Lung microvascular endothelial cell (primary cell): Measurements from ENCODE around the gene GPR137C. TPM values are rescaled to one million over a fixed set of nuclear protein-coding genes. Genes with fewer than 3 reads are reported as not detected.

Experiments
- DNase-seq, 2 donors: peaks; one replicate each; pipeline versions ENCODE4 v3.0.0 to v3.0.0-alpha.2; 2010; ENCODE audit warnings: low read depth in 2 of 2
- total RNA-seq: library from RNA; depleted of rRNA; stranded (reverse); fragments of >200 nt; gene quantifications from 2 replicates; pipeline ENCODE4 v1.2.1, GENCODE V29; 2014

Gene GPR137C, protein sequence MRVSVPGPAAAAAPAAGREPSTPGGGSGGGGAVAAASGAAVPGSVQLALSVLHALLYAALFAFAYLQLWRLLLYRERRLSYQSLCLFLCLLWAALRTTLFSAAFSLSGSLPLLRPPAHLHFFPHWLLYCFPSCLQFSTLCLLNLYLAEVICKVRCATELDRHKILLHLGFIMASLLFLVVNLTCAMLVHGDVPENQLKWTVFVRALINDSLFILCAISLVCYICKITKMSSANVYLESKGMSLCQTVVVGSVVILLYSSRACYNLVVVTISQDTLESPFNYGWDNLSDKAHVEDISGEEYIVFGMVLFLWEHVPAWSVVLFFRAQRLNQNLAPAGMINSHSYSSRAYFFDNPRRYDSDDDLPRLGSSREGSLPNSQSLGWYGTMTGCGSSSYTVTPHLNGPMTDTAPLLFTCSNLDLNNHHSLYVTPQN
- total RNA-seq: 0.44 and 0.79 TPM in 2 replicates

DNA sequence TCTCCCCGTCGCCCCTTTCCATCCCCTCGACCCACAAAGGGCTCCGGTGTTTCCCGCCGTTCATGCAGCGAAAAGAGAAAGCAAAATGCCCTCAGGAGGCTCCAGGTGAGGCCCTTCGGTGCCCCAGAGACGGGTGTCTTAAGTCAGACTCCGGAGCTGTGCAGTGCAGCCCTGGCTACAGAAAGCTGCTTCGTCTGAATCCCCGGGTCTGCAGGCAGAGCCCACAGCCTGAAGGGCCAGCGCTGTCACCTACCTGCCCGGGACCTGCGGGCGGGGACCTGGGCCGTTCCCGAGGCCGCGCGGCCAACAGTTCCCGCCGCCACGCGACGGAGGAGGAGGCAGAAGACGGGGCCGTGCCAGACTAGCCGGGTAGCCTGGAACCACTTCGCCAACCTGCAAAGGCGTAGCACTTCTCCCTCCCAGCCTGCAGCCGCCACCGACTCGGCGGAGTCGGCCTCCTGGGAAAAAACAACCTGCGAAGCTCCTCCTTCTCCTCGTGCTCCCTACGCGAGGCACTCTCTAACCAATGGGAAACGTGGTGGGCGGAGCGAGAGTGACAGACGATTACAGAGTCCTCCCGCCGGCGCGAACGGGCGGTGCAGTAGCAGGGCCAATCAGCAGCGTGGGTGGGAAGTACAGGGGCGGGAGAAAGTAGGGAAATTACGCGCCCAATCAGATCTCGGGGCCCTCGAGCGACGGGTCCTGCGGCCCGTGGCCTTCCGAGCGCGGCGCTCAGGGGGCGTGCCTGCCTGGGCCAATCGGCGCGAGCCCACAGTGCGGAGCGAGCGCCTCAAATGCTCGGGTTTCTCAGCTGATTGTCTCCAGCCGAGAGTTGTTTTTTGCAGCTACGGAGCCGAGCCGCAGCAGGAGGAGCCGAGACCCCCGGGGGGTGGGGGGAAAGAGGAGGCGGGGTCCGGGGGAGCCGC lies at the start of gene GPR137C, which contains the start of gene TXNDC16:
Gene GPR137C (plus strand): TSS at position 774 of the 926 bp plus-strand sequence. CDS start 312 bp downstream, outside the sequence.
Gene TXNDC16 (minus strand): TSS at position 443 of the 926 bp plus-strand sequence. CDS start 8,948 bp downstream, outside the sequence.
- DNase-seq: peak; percentile 99

DNA sequence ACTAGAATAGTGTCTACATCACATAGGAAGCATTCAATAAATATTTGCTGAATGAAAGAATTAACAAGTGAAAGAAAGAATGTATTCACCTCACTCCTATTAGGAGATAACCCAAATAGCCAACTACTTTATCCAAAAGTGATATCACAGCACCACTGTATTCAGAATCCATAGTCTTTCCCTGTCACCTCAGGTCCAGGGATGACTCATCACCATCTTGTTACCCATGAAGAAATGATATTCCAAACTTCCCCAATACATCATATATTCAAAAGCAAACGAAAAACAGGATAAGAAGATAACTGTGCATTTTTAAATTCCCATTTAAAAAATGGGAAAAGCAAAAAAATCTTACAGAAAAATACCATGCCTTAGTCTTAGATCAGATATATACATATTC lies 39.4 kb upstream of the GPR137C start:
- DNase-seq: no peak

DNA sequence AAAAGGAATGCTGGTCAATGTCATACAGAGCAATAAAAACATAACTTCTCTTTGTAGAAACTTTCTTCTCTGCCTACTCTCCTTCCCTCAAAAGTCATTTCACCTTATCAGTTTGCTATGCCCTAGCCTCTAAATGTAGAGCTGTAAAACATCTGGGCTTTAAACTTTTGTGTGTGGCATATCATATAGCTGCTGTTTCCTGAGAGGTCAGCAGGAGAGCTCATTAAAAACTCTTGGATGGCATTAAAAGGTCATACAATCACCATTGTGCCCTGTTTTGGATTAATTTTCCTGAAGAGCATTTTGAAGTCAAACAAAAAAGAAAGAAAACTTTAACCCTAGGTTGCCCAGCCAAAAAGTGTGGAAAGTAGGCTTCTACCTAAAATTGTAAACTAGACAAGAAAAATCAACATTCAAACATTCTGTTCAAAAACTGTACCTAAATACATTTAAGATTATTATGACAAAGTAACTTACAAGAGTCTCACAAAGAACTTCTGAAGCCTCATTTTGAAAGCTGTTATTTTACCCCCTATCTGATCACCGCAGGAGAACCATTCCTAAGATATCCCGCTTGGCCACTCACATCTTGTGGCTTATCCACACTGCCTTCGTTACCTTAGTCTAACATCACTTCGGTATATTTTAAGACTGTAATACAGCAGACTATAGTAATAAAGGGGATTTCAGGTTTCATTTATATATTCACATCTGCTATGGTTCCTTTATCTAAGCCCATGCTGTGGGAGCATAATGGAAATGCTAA lies 38.4 kb upstream of the GPR137C start:
- no peak for DNase-seq

DNA sequence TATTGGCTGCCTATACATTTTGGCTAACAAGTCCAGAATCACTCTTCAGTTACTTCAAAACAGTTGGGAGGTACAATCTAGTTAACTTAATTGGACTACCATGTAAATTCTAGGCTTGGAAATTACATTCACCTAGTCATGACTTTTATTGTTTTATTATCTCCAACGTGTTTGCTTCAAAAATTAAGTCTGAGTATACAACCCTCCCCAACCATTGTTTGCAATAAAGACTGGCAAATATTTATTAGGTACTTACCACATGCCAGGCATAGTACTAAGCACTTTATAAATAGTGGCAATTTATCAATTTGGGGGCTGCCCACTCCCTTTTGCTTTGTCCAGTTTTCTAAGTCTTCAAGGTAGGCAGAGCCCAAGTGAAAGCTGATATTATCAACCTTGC lies 30.6 kb upstream of the GPR137C start:
- DNase-seq: no peak

DNA sequence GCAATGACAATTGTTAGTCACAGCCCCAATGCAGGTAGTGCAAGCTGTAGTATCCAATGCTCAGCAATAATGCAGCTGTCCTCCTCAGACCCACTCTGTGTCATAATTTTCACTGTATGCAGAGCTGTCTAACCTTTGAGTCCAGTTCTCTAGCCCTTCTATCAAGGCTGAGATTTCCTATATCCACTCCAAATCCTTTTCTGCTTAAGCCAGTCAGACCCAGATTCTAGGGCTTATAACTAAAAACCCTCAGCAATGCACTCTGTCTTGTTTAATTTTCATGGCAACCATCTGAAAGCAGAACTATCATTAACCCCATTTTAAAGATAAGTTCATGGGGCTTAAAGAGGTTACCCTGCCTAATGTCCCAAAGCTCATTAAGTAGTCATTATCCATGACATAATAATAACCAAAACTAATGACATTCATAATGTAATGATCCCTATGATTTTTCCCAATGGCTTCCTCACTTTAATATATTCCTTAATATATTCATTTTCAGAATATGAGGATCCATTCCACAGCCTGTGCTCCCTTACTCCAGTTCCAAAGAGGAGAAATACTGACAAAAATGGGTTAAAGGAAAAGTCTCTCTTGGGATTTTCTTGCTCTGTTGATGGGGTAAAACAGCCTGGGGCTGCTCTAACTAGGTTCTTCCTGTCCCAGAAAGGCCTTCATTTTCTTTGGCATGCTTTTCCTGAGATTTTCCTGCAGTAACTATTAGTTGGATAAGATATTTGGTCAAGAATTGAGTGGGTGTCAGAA lies 29.9 kb upstream of the GPR137C start:
- no peak for DNase-seq

DNA sequence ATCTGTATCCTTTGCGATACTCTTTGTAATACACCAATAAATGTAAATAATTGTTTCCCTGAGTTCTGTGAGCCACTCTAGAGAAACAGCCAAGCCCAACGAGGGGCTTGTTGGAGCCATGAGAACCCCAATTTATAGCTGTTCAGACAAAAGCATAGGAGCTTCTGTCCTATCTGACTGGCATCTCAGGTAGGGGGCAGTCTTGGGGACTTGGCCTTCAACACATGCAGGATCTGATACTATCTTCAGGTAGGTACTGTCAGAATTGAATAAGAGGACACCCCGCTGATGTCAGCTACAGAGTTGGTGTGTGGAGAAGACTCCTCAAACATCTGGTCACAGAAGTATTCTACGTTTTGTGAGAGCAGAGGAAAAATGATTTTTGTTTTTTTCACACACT lies 25.6 kb upstream of the GPR137C start:
- no peak for DNase-seq

DNA sequence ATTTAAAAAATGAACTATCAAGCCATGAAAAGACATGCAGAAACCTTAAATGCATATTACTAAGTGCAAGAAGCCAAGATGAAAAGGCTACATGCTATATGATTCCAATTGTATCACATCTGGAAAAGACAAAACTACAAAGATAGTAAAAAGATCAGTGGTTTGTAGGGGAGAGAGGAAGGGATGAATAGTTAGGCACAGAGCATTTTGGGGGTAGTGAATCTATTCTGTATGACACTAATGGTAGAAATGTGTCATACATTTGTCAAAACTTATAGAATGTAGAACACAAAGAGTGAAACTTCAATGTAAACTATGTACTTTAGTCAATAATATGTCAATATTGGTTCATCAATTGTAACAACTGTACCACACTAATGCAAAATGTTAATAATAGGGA lies 21.2 kb upstream of the GPR137C start:
- no peak for DNase-seq

DNA sequence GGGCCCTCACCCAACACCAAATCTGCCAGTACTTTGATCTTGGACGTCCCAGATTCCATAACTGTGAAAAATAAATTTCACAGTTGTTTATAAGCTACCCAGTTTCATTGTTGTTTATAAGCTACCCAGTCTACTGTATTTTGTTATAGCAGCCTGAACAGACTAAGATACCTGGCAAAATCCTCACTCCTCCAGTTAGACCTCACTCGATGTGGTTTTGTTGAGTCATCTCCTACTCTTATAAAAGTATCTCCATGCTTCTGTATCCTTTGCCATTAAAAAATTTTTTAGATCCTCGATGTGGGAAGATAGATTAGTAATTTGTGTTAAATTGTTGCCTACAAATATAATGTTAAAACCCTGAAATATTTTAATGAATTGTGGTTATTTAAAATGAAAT lies 16.4 kb upstream of the GPR137C start:
- no peak for DNase-seq

DNA sequence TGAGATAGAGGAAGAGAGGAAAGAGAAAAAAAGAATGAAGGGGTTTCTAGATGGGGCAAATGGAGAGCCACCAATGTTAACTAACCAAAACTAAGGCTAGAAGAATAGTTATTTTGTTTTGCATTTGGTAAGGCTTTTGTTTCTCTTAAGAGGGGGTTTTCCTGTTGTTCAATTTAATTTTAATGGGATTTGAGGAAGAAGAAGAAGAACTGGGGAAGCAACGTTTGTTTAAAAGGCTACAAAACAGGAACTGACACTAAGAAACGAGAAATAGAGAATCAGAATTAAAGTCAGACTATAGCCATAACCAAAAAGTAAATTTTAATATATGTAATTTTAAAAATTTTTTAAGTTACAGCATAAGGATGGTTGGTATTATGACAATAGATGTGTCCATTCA lies 14.0 kb upstream of the GPR137C start:
- DNase-seq: no peak

DNA sequence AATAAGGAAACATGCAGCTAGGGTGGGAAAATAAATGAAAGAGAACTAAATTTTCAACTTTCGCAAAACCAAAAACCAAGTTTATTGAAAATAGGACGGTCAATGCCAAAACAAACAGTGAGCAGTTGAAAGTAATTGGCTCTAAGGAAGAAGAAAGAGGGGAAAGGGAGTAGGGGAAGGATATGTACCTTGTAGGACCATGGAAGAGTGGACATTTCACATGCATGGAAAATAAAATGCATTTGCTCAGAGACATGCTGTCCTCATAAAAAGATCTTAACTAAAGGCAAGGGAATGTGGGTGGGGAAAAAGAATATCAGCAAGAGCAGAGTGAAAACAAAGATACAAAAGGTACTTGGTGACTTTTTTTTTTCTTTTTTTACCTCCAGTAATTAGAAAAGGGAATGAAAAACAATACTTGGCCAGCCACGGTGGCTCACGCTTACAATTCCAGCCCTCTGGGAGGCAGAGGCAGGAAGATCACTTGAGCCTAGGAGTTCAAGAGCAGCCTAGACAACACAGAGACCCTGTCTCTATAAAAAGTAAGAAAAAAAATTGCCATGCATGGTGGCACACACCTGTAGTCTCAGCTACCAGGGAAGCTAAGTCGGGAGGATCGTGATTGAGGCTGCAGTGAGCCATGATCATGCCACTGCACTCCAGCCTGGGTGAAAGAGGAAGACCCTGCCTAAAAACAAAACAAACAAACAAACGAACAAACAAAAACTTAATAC lies 6.9 kb upstream of the GPR137C start:
- DNase-seq: no peak

DNA sequence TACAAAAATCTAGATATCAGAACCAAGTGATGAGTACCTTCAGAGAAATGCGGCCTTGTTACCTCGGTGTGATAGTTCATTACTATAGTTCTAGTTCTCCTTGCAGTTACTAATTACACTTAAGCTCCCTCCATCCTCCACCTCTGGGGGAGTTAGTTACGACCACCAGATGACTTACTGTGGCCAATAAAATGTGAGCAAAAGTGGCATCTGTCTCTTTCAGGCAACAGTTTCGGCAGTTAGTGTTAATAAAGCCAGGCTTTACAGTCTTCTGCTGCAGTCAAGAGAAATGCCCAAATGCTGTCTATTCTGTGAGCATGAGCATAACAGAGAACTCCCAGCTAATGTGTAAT lies 6.3 kb upstream of the GPR137C start:
- no peak for DNase-seq

DNA sequence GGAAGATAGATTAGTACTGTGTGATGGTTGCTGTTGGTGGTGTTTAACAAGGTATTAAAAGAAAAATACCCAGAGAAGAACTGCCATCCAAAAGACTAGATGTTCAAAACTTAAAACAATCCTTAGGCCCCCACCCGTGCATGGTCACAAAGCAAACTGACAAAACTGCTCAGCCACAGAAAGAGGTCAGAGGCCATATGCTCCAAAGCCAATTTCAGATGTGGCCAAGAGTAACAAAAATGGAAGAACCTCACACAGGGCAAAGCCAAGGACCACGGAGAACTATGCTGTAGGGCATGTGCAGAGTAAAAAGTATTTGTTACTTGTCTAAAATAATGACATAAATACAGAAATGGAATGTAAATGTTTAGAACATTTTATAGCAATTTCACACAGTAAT lies 5.6 kb upstream of the GPR137C start:
- peak in 1 of 2 donors; percentile 13 for DNase-seq

DNA sequence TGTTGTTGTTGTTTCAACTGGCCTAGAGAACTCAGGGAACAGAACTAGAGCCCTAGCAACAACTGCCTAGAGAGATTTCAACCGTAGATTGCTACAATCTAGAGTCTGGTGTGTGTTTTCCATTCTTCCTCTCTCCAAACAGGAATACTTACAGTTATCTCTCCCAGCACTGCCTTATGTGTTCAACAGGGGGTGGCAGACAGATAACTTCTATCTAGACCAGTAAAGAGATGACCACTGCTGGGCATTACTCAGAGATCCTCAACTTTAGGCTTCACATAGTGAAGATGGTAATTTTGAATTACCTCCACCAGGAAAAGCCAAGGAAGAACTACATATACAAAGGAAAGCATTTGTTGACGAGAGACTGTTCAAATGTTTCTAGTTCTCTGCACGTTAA lies 5.1 kb upstream of the GPR137C start:
- DNase-seq: peak in 1 of 2 donors; percentile 1

DNA sequence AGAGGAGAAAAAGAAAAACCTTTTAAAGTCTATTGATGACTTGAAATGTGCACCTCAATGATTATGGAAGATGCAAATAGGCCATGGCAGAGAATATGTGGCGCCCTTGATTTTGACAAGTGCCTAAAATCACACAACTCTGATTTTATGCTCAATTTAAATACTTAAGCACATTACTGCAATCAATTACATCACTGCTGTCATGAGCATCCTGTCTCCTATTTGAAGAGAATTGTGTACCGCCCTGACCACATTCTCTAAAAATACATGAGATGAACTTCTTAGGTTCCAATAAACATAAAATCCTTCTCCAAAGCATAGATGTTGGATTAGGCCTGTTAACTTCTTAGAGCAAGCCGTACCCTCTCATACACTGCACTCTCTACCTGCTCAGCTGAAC lies 2.0 kb upstream of the GPR137C start:
- DNase-seq: no peak

DNA sequence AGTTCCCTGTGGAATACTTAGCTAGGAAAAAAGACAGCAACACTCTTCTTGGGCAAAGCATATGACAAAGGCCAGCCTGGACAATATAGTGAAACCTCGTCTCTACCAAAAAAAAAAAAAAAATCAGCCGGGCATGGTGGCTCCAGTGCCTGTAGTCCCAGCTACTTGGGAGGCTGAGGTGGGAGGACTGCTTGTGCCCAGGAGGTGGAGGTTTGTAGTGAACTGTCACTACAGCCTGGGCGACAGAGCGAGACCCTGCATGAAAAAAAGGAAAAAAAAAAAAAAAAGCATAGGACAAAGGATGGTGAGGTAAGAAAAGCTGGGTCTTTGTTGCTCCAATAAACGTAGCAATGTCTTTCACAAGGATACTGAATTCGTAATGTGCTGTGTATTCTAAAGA lies 1.4 kb upstream of the GPR137C start:
- no peak for DNase-seq

DNA sequence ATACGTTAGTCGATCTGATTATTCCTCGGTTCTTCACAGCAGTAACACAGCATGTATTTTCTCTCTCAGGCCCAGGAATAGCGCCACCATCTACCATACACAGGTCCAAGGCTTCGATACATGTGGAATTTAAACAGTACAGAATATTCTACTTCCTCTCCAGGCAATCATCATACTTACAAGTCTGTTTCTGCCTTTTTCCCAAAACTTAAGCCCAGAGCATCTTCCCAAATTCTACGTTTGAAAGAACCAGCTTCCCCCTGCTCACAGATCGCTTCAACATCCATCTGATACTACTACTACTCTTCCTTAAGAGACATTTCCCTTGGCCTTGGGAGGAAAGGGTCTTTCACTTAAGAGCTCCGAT lies 957 bp upstream of the GPR137C start:
- DNase-seq: peak; percentile 36 to 52

DNA sequence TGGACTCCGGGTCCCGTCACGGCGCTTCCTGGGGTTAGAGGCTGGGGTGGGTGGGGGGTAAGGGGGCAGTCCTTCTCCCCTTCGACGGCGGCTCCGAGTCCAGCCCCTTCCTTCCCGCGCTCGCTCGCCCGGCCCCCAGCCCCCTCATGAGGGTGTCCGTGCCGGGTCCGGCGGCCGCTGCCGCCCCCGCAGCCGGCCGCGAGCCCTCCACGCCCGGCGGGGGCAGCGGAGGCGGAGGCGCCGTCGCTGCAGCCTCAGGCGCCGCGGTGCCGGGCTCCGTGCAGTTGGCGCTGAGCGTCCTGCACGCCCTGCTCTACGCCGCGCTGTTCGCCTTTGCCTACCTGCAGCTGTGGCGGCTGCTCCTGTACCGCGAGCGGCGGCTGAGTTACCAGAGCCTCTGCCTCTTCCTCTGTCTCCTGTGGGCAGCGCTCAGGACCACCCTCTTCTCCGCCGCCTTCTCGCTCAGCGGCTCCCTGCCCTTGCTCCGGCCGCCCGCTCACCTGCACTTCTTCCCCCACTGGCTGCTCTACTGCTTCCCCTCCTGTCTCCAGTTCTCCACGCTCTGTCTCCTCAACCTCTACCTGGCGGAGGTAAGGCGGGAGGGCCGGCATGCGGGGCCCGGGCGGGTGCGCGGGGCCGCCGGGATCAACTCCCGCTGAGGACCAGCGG lies 500 bp downstream of the GPR137C start:
- peak in 1 of 2 donors; percentile 41 for DNase-seq

DNA sequence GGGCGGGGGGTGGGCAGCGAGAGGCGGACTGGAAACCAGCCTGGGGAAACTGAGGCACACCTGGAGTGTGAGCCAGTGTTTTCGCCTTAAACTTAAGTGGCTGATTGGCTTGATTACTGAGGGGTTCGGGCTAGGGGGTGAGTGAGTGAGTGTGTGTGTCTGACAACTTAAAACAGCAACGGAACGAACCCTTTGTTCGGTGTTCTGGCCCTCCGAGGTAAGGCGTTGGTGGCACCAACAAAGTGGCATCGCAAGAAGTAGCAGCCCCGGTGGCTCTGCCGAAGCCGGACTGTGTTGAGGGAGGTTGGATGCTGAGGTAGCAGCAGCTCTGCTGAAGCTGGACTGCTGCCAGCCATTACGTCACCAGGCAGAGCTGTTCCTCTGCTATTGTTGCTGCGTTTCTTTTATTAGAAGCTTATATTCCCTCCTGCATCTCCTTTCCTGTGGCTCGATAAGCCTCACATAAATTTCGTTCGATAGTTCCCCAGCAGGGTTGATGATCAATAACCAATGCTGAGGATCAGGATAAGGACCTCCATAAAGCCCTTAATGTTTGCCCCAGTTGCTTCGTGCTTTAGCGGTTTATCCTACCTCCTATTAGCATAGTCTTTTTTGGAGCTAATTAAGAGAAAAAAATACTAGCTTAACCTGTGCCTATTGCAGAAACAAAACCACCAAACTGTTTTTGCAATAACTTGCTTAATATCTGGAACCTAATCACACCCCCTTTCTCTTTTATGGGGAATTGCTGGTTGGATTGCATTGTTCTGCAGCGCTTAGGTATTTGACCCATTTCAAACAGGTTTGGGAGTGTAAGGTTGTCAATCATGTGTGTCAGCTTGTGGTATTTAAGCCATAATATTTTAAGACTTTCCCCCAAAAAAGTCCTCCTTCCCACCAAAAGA lies 1.3 kb downstream of the GPR137C start:
- peak; percentile 93 to 94 for DNase-seq

DNA sequence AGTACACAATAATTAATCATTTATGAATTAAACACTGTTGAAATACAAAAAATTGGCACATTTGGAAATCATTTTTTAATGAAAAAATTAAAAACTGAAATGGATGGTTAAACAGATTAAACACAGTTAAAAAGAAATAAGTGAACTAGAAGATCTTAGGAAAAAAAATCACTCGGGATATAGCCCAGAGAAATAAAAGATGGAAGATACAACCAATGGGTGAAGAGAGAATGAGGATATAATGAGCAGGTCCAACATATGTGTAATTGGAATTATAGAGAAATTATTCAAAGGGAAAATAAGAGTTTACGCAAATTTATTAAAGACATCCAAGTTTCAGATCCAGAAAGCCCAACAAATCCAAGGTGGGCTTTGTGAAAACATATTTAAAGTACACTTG lies 6.1 kb downstream of the GPR137C start:
- no peak for DNase-seq
